Osteocyte (in vitro differentiated cells): Measurements from ENCODE around the gene EXTL2. TPM values are rescaled to one million over a fixed set of nuclear protein-coding genes. Genes with fewer than 3 reads are reported as not detected.
"Not testable (repeated sequence)": the region's sequence is repeated elsewhere in the genome, so short reads cannot be mapped to it uniquely, and the experiment has no call there.

Experiments used
- DNase-seq: peaks from one replicate; pipeline ENCODE4 v3.0.0; 2021; ENCODE audit warnings: mixed read lengths; ENCODE audit not compliant: unreplicated experiment; ENCODE audit errors: extremely low spot score
- H3K27ac Mint-ChIP-seq: one replicate; pipeline ENCODE4 v1.8.0; 2021; ENCODE audit warnings: mild to moderate bottlenecking, mixed read lengths; ENCODE audit not compliant: unreplicated experiment
- H3K27me3 Mint-ChIP-seq: one replicate; pipeline ENCODE4 v1.8.0; 2021; ENCODE audit warnings: mixed read lengths; ENCODE audit not compliant: unreplicated experiment
- H3K36me3 Mint-ChIP-seq: one replicate; pipeline ENCODE4 v1.8.0; 2021; ENCODE audit warnings: mixed read lengths; ENCODE audit not compliant: unreplicated experiment
- H3K4me1 Mint-ChIP-seq: one replicate; pipeline ENCODE4 v1.8.0; 2021; ENCODE audit warnings: mixed read lengths; ENCODE audit not compliant: unreplicated experiment
- H3K4me3 Mint-ChIP-seq: one replicate; pipeline ENCODE4 v1.8.0; 2021; ENCODE audit warnings: mild to moderate bottlenecking, moderate library complexity, mixed read lengths; ENCODE audit not compliant: unreplicated experiment
- H3K9me3 Mint-ChIP-seq: one replicate; pipeline ENCODE4 v1.8.0; 2021; ENCODE audit warnings: mixed read lengths; ENCODE audit not compliant: unreplicated experiment
- CTCF ChIP-seq: fragments of 200-600 bp; sonication (generic); IDR thresholded peaks from 2 replicates; pipeline ENCODE4 v1.5.0; 2021; ENCODE audit warnings: antibody characterized with exemption, mild to moderate bottlenecking, moderate library complexity
- total RNA-seq: library from RNA; stranded (reverse); gene quantifications from 2 replicates; pipeline ENCODE4 v1.2.1, GENCODE V29; 2021

Gene EXTL2
- total RNA-seq, 1 donor from 2014 or later: 33.6 TPM

GRCh38 chr1:100893718-100894117 lies 924 bp downstream of the EXTL2 start:
- no peak for DNase-seq
- Mint-ChIP-seq H3K9me3 (peaks cover 4% of the 10 kb centered on the region), H3K36me3 (peaks cover 11% of the 10 kb centered on the region), H3K4me3 (peak overlapping the region; percentile 100), H3K27ac (peak overlapping the region; percentile 97), H3K27me3 (no peaks in the 10 kb centered on the region), H3K4me1 (peaks cover 38% of the 10 kb centered on the region)
- no peak for TF ChIP-seq CTCF

GRCh38 chr1:100892554-100892953 lies 2.1 kb downstream of the EXTL2 start:
- no peak for TF ChIP-seq CTCF
- Mint-ChIP-seq H3K4me3 (no peak overlapping the region), H3K4me1 (peaks cover 31% of the 10 kb centered on the region), H3K36me3 (peaks cover 14% of the 10 kb centered on the region), H3K27ac (no peak overlapping the region), H3K9me3 (peaks cover 4% of the 10 kb centered on the region), H3K27me3 (no peaks in the 10 kb centered on the region)
- no peak for DNase-seq

- peaks cover 14% of the 10 kb centered on the region for H3K36me3 Mint-ChIP-seq
- H3K27me3 Mint-ChIP-seq: no peaks in the 10 kb centered on the region
- peaks cover 22% of the 10 kb centered on the region for H3K4me1 Mint-ChIP-seq
- peaks cover 4% of the 10 kb centered on the region for H3K9me3 Mint-ChIP-seq
- no peak for TF ChIP-seq CTCF
- no peak overlapping the region for H3K27ac Mint-ChIP-seq
- no peak for DNase-seq
- H3K4me3 Mint-ChIP-seq: no peak overlapping the region
Measured at GRCh38 chr1:100891380-100891779, 3.3 kb downstream of the EXTL2 start.

GRCh38 chr1:100889869-100890482 lies 4.7 kb downstream of the EXTL2 start:
- not testable (repeated sequence) for H3K27ac Mint-ChIP-seq, DNase-seq, H3K27me3 Mint-ChIP-seq, H3K4me3 Mint-ChIP-seq, H3K9me3 Mint-ChIP-seq
- peaks cover 19% of the 10 kb centered on the region for H3K4me1 Mint-ChIP-seq
- peaks cover 14% of the 10 kb centered on the region for H3K36me3 Mint-ChIP-seq

DNA sequence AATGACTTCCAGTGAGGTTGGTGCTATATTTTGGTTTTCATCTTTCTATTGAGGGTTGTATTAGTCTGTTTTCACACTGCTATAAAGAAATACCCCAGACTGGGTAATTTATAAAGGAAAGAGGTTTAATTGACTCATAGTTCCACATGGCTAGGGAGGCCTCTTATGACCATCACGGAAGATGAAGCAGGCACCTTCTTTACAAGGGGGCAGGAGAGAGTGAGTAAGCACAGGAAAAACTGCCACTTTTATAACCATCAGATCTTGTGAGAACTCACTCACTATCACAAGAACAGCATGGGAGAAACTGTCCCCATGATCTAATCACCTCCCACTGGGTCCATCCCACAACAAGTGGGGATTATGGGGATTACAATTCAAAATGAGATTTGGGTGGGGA lies 5.6 kb downstream of the EXTL2 start:
- H3K4me3 Mint-ChIP-seq, DNase-seq, H3K27me3 Mint-ChIP-seq, H3K9me3 Mint-ChIP-seq, H3K27ac Mint-ChIP-seq: not testable (repeated sequence)
- Mint-ChIP-seq H3K36me3 (peaks cover 14% of the 10 kb centered on the region), H3K4me1 (peaks cover 22% of the 10 kb centered on the region)

GRCh38 chr1:100883963-100884362 lies 10.7 kb downstream of the EXTL2 start:
- no peak for DNase-seq
- peaks cover 23% of the 10 kb centered on the region for H3K4me1 Mint-ChIP-seq

More at GRCh38 chr1:100883963-100884362, 10.7 kb downstream of the EXTL2 start:
- peak; percentile 46 for TF ChIP-seq CTCF
- no peaks in the 10 kb centered on the region for H3K9me3 Mint-ChIP-seq
- no peaks in the 10 kb centered on the region for H3K27me3 Mint-ChIP-seq
- H3K4me3 Mint-ChIP-seq: no peak overlapping the region
- peaks cover 3% of the 10 kb centered on the region for H3K36me3 Mint-ChIP-seq
- peak overlapping the region; percentile 69 for H3K27ac Mint-ChIP-seq
